22Rv1 (cell line): ENCODE results near the gene CACNG3.
"Not testable (repeated sequence)": the region's sequence is repeated elsewhere in the genome, so short reads cannot be mapped to it uniquely, and the experiment has no call there.

ENCODE experiments used
- H3K27ac ChIP-seq: fragments of 450-650 bp; 2 replicates; pipeline ENCODE4 v1.5.1; 2017
- ZFX ChIP-seq: fragments of 450-650 bp; IDR thresholded peaks from 2 replicates; pipeline ENCODE4 v1.6.1; 2017; ENCODE audit warnings: antibody characterized with exemption, borderline replicate concordance
- TF ChIP-seq, protein P1 (sequence below): fragments of 450-650 bp; IDR thresholded peaks from 2 replicates; pipeline ENCODE4 v1.5.1; 2017; ENCODE audit warnings: mild to moderate bottlenecking

CACNG3 gene

DNA sequence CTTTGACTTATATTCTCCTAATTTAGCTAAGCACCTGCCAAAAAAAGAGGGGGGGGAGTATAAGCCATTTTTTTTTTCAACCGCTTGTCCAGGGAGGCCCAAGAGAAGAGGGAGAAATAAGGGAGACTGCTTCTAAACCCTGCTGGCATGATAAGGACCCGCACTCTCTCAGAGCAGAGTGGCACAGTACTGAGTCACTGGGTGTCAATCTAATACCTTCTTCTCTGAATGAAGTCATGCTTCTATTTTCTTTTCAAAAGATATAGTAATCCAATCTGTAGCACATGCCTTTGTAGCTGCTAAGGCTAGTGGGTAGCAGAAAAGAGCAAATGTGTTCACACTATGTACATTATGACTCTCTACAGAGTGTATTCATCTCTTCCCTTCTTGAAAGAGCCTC is 34.9 kb upstream of the CACNG3 start:
- TF ChIP-seq, protein P1, sequence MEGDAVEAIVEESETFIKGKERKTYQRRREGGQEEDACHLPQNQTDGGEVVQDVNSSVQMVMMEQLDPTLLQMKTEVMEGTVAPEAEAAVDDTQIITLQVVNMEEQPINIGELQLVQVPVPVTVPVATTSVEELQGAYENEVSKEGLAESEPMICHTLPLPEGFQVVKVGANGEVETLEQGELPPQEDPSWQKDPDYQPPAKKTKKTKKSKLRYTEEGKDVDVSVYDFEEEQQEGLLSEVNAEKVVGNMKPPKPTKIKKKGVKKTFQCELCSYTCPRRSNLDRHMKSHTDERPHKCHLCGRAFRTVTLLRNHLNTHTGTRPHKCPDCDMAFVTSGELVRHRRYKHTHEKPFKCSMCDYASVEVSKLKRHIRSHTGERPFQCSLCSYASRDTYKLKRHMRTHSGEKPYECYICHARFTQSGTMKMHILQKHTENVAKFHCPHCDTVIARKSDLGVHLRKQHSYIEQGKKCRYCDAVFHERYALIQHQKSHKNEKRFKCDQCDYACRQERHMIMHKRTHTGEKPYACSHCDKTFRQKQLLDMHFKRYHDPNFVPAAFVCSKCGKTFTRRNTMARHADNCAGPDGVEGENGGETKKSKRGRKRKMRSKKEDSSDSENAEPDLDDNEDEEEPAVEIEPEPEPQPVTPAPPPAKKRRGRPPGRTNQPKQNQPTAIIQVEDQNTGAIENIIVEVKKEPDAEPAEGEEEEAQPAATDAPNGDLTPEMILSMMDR, result no peak
- TF ChIP-seq ZFX, result no peak
- H3K27ac ChIP-seq, result no peak overlapping the region

DNA sequence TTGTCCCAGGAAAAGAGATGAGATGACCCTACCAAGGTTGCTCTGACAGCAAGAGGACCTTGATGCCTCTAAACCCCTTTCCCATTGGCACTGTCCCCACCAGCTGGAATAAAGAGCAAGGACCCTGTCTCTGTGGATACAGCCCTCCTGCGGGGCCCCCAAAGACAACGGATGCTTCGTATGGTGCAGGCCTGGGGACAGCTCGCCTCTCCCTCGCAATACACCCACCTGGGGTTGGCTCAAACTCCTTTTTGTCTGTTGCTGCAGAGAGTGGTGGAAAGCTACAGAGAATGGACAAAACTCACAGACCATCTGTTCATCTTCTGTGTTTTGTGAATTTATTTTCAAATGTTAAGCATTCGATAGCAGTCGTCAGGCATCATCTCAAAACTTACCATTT is 27.6 kb upstream of the CACNG3 start:
- TF ChIP-seq, protein P1, result no peak
- TF ChIP-seq ZFX, result no peak
- H3K27ac ChIP-seq, result no peak overlapping the region

DNA sequence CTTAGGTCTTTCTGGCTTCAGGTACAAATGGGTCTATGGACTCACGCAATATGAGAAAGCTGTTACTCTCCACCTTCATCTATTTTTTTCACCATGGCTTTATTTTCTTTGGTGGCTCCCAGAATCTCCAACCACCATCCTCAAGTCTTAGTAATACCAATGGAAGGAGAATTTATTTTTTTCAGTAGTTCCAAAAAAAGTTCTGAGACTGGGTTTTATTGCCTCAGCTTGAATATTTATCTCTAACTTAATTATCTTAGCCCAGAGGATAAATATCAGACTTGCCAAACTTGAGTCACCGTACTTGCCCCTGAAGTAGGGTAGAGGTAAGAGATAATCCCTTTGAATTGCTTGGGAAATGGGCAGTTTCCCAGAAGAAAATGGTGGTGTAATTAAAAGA is 23.2 kb upstream of the CACNG3 start:
- no peak overlapping the region for H3K27ac ChIP-seq
- TF ChIP-seq ZFX, result no peak
- TF ChIP-seq, protein P1, result no peak

DNA sequence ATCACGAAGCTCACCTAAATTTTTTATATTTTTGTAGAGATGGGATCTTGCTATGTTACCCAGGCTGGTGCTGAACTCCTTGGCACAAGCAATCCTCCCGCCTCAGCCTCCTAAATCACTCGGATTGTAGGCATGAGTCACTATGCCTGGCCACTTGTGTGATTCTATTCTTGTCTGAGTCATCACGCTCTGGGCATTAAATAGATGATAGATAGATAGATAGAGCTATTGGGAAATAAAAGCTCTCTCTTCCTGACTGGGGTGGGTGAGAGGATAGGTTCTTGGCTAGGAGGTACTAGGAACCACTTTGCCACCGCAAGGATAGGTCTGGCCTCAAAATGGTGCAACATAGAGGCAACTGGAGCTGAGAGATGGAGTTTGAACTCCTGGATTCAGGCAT is 21.4 kb upstream of the CACNG3 start:
- no peak for TF ChIP-seq ZFX
- no peak overlapping the region for H3K27ac ChIP-seq

DNA sequence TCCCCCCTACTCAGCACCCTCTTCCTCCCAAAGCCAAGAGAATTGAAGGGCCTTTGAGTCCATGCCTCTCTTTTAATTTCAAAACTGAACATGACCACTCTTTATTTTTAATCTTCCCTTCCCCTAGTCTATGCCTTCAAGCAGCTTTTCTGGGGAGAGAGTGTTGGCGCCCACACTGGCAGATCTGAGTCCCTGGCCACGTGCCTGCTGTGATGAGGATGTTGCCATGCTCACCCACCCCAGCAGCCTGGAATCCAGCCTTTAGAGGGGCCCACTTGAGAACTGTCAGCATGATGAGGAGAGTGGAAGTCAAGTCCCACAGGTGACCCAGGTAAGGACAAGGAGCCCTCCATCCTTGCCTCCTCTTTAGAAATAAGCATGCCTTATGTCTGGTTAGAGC is 20.3 kb upstream of the CACNG3 start:
- no peak overlapping the region for H3K27ac ChIP-seq
- TF ChIP-seq, protein P1, result no peak
- no peak for TF ChIP-seq ZFX

DNA sequence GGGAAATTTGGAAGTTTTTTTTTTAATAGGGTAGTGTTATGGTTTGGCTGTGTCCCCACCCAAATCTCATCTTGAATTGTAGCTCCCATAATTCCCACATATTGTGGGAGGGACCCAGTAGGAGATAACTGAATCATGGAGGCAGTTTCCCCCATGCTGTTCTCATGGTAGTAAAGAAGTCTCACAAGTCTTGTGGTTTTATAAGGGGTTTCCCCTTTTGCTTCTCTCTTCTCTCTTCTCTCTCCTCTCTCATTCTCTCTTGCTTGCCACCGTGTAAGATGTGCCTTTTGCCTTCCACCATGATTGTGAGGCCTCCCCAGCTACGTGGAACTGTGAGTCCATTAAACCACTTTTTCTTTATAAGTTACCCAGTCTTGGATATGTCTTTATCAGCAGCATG is 17.3 kb upstream of the CACNG3 start:
- not testable (repeated sequence) for H3K27ac ChIP-seq

DNA sequence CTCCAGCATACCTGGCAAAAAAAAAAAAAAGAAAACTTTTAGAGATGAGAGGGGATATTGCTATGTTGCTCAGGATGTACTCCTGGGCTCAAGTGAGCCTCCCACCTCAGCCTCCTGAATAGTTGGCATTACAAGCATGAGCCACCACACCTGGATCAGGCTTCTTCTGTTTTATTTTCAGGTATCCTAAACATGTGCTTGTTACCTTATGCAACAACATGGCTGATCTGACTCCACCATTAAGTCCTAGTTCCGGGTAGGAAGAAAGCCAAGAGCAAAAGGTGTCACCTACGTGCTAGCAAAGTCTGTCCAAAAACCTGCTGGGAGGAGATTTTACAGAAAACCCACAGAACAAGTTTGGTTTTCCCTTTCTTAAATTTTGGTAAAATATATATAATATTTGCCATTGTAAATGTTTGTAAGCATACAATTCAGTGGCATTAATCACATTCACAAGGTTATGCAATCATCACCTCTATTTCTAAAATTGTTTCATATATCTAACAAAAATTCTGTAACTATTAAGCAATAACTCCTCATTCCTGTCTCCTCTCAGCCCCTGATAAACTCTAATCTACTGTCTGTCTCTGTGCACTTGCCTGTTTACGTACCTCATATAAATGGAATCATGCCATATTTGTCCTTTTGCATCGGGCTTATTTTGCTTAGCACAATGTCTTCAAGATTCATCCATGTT is 9.1 kb upstream of the CACNG3 start:
- TF ChIP-seq, protein P1, result no peak
- no peak for TF ChIP-seq ZFX
- no peak overlapping the region for H3K27ac ChIP-seq

DNA sequence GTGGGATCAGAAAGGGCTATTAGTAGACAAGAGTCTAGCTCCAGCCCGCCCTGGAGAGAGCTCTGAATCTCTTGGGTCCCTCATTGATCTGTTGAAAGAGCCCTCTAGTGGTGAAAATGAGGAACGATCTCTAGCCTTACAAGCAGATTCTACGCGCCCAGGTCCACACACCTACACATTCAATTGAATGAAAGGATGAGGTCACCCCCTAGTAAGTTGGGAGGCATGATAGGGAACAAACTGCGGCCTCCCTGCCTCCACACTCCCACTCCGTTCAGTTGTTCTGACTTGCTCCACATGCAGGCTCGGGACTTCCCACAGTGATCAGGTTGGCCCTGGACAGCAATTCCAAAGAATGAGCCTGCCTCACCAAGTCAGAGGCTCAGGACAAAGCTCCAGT is 2.9 kb upstream of the CACNG3 start:
- H3K27ac ChIP-seq, result no peak overlapping the region
- TF ChIP-seq, protein P1, result peak; percentile 83
- TF ChIP-seq ZFX, result no peak
